Vagina (tissue), 2 donors: ENCODE data around the gene RIPPLY3.
"Not testable (repeated sequence)": the region's sequence is repeated elsewhere in the genome, so short reads cannot be mapped to it uniquely, and the experiment has no call there.

Experiments
- POLR2A ChIP-seq, 2 donors: fragments of 450-650 bp; IDR thresholded peaks; one replicate each; pipeline ENCODE4 v1.6.1; 2017; ENCODE audit warnings: antibody characterized with exemption in 2 of 2, mild to moderate bottlenecking in 2 of 2, moderate library complexity in 2 of 2
- TF ChIP-seq, protein P1 (sequence below), 3 experiments: fragments of 450-650 bp in 2 of 3; fragments of 200-600 bp in 1 of 3; sonication (generic) in 1 of 3; IDR thresholded peaks; one replicate each; pipeline ENCODE4 v1.5.1; 2017 to 2019; ENCODE audit warnings: antibody characterized with exemption in 3 of 3, mild to moderate bottlenecking in 2 of 3, moderate library complexity in 2 of 3

DNA sequence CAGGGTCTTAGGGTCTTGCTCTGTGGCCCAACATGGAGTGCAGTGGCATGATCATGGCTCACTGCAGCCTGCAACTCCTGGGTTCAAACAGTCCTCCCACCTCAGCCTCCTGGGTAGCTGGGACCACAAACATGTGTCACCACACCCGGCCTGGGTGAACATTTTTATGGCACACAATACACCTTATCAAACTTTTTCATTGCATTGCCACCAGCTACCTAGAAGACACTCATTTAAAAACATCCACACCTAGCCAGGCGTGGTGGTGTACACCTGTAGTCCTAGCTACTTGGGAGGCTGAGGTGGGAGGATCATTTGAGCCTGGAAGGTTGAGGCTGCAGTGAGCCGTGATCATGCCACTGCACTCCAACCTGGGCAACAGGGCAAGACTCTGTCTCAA, 2.6 kb upstream of the RIPPLY3 start:
- TF ChIP-seq, protein P1, sequence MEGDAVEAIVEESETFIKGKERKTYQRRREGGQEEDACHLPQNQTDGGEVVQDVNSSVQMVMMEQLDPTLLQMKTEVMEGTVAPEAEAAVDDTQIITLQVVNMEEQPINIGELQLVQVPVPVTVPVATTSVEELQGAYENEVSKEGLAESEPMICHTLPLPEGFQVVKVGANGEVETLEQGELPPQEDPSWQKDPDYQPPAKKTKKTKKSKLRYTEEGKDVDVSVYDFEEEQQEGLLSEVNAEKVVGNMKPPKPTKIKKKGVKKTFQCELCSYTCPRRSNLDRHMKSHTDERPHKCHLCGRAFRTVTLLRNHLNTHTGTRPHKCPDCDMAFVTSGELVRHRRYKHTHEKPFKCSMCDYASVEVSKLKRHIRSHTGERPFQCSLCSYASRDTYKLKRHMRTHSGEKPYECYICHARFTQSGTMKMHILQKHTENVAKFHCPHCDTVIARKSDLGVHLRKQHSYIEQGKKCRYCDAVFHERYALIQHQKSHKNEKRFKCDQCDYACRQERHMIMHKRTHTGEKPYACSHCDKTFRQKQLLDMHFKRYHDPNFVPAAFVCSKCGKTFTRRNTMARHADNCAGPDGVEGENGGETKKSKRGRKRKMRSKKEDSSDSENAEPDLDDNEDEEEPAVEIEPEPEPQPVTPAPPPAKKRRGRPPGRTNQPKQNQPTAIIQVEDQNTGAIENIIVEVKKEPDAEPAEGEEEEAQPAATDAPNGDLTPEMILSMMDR (IDR thresholded peaks at IDR 0.05): not testable (repeated sequence)
- not testable (repeated sequence) for TF ChIP-seq POLR2A (IDR thresholded peaks at IDR 0.05)
